Naive thymus-derived CD4-positive, alpha-beta T cell (primary cell): ENCODE measurements around the gene CTTNBP2. TPM values are rescaled to one million over a fixed set of nuclear protein-coding genes. Genes with fewer than 3 reads are reported as not detected.

Source experiments
- ATAC-seq: fragments of 150-1000 bp; cut with Tn5 transposase; 2 replicates; pipeline ENCODE4 v1.10.0; 2021; ENCODE audit warnings: mild to moderate bottlenecking, moderate library complexity
- CTCF ChIA-PET: fragments of 350-600 bp; sonication (Branson Sonifier 250); formaldehyde crosslinking; loops from one replicate; lab custom pipeline; 2021; ENCODE audit warnings: antibody characterized with exemption; lab: Charles Lee
- POLR2A ChIA-PET: fragments of 350-600 bp; sonication (Branson Sonifier 250); formaldehyde crosslinking; loops from one replicate; lab custom pipeline; 2021; ENCODE audit warnings: antibody characterized with exemption, inconsistent platforms; lab: Charles Lee
- DNase-seq, 9 donors: peaks; one replicate each; pipeline versions ENCODE4 v3.0.0 to v3.0.0-alpha.2; 2020 to 2022; ENCODE audit warnings: mixed read lengths in 1 of 9
- H3K27ac ChIP-seq: one replicate; pipeline ENCODE4 v1.7.0; 2013; ENCODE audit warnings: mild to moderate bottlenecking, low read depth, low read length, moderate library complexity
- H3K27me3 ChIP-seq, 2 donors: one replicate each; pipeline ENCODE4 v1.7.0; 2013; ENCODE audit warnings: low read length in 2 of 2, mild to moderate bottlenecking in 2 of 2, moderate library complexity in 2 of 2; ENCODE audit not compliant: control insufficient read depth in 2 of 2, insufficient read depth in 2 of 2
- H3K36me3 ChIP-seq, 3 experiments: 1 replicate in 2 of 3; 2 replicates in 1 of 3; pipeline ENCODE4 v1.7.0; 2013; ENCODE audit warnings: low read length in 3 of 3, mild to moderate bottlenecking in 3 of 3, moderate library complexity in 1 of 3; ENCODE audit not compliant: insufficient read depth in 3 of 3, control insufficient read depth in 2 of 3
- H3K4me1 ChIP-seq, 2 donors: one replicate each; pipeline ENCODE4 v1.7.0; 2013; ENCODE audit warnings: low read length in 2 of 2, mild to moderate bottlenecking in 2 of 2, moderate library complexity in 1 of 2; ENCODE audit not compliant: control insufficient read depth in 2 of 2, insufficient read depth in 2 of 2
- H3K4me3 ChIP-seq: 2 replicates; pipeline ENCODE4 v1.7.0; 2013; ENCODE audit warnings: mild to moderate bottlenecking, low read length
- H3K9me3 ChIP-seq, 3 experiments: 1 replicate in 2 of 3; 2 replicates in 1 of 3; pipeline ENCODE4 v1.7.0; 2013; ENCODE audit warnings: low read length in 3 of 3; ENCODE audit not compliant: control insufficient read depth in 2 of 3
- H3K27ac Mint-ChIP-seq, 9 donors: one replicate each; pipeline ENCODE4 v1.8.0; 2020 to 2022; ENCODE audit warnings: mixed read lengths in 9 of 9, mild to moderate bottlenecking in 8 of 9, moderate library complexity in 5 of 9, inconsistent platforms in 2 of 9
- H3K27me3 Mint-ChIP-seq, 5 donors: one replicate each; pipeline ENCODE4 v1.8.0; 2021 to 2022; ENCODE audit warnings: mixed read lengths in 5 of 5, mild to moderate bottlenecking in 1 of 5
- H3K36me3 Mint-ChIP-seq, 5 donors: one replicate each; pipeline ENCODE4 v1.8.0; 2020 to 2022; ENCODE audit warnings: mixed read lengths in 5 of 5, mild to moderate bottlenecking in 3 of 5, inconsistent platforms in 1 of 5
- H3K4me1 Mint-ChIP-seq, 7 donors: one replicate each; pipeline ENCODE4 v1.8.0; 2020 to 2022; ENCODE audit warnings: mixed read lengths in 7 of 7, mild to moderate bottlenecking in 3 of 7, inconsistent platforms in 1 of 7
- H3K4me3 Mint-ChIP-seq, 10 donors: one replicate each; pipeline ENCODE4 v1.8.0; 2020 to 2022; ENCODE audit warnings: mild to moderate bottlenecking in 10 of 10, mixed read lengths in 10 of 10, moderate library complexity in 6 of 10, inconsistent platforms in 2 of 10
- H3K9me3 Mint-ChIP-seq, 11 donors: one replicate each; pipeline ENCODE4 v1.8.0; 2020 to 2022; ENCODE audit warnings: mixed read lengths in 11 of 11, mild to moderate bottlenecking in 4 of 11, inconsistent platforms in 1 of 11, moderate library complexity in 1 of 11
- intact Hi-C, 2 donors: fragments of 100-400 bp; cut with micrococcal nuclease; formaldehyde crosslinking; loops; one replicate each; pipeline ENCODE4 v1.15.1; 2023
- polyA plus RNA-seq, 2 donors: library from polyadenylated mRNA; unstranded; fragments of 300-500 nt; fragmentation: Illumina TruSeq; gene quantifications; one replicate each; pipeline ENCODE4 v1.2.3, GENCODE V29; 2021
- total RNA-seq, 6 experiments: library from RNA in 5 of 6; stranded (reverse) in 5 of 6; gene quantifications; 1 replicate in 5 of 6; 2 replicates in 1 of 6; pipeline ENCODE4 v1.2.3 and lab custom pipeline; 2021 to 2026

Gene CTTNBP2
- total and polyA plus RNA-seq, 7 experiments from 2014 or later = 0.16 to 0.30 (median 0.27) TPM; not detected in 4

- Mint-ChIP-seq H3K4me3 (no peak overlapping the region), H3K4me1 (no peaks in the 10 kb centered on the region), H3K27me3 (no peaks in the 10 kb centered on the region), H3K9me3 (peaks cover 0 to 2% (median 0%) of the 10 kb centered on the region in 11 donors), H3K27ac (no peak overlapping the region), H3K36me3 (no peaks in the 10 kb centered on the region)
- ATAC-seq (no peak), DNase-seq (no peak)
- POLR2A ChIA-PET = no interaction called here
- CTCF ChIA-PET = no interaction called here
- H3K4me3 ChIP-seq = no peak overlapping the region
- H3K4me1 ChIP-seq = no peaks in the 10 kb centered on the region
- H3K9me3 ChIP-seq = no peaks in the 10 kb centered on the region
- H3K36me3 ChIP-seq = no peaks in the 10 kb centered on the region
- H3K27ac ChIP-seq = no peak overlapping the region
- intact Hi-C loops = no loop called here
- H3K27me3 ChIP-seq = no peaks in the 10 kb centered on the region
These were observed 189.6 kb downstream of the CTTNBP2 start for GRCh38 chr7:117683430-117684175.

DNA sequence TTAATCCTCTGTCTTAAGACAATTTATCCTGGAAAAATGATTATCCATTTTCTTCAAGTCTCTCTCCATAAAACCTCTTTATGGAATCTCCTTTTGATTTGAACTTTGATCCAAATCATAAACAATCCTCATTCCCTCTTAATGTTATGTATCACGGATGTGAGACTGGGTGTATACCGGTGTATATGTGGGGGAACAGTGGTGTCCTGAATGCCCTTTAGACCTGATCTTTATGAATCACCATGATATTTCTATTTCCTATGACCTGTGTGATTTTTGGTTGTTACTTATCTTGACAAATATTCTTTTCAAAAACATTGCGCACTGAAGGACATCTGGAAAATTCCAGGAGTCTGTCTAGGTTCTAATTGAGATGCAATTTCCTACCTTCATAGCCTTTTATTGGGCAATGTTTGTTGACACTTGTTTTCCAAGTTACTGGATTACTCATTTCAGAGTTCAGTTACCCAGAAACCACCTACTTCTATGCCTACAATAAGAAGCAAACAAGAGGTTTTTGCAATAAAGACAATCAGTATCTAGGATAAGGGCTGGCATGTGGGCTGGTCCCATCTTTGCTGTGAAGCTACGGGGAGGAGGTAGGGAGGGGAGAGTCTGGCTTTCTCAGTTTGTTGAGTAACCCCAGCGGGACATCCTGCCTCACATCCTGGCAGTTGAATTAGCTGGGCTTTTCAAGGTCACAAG lies 190.4 kb downstream of the CTTNBP2 start:
- H3K27me3 Mint-ChIP-seq = no peaks in the 10 kb centered on the region
- no peaks in the 10 kb centered on the region for H3K9me3 Mint-ChIP-seq
- no peaks in the 10 kb centered on the region for H3K36me3 Mint-ChIP-seq
- ATAC-seq (no peak), DNase-seq (no peak)
- no peaks in the 10 kb centered on the region for H3K27me3 ChIP-seq
- intact Hi-C loops = no loop called here
- H3K4me1 Mint-ChIP-seq = no peaks in the 10 kb centered on the region
- H3K4me1 ChIP-seq = no peaks in the 10 kb centered on the region
- H3K4me3 ChIP-seq = no peak overlapping the region
- CTCF ChIA-PET = no interaction called here
- POLR2A ChIA-PET = no interaction called here
- H3K9me3 ChIP-seq = no peaks in the 10 kb centered on the region
- H3K27ac ChIP-seq = no peak overlapping the region
- H3K4me3 Mint-ChIP-seq = no peak overlapping the region
- no peaks in the 10 kb centered on the region for H3K36me3 ChIP-seq
- H3K27ac Mint-ChIP-seq = no peak overlapping the region

DNA sequence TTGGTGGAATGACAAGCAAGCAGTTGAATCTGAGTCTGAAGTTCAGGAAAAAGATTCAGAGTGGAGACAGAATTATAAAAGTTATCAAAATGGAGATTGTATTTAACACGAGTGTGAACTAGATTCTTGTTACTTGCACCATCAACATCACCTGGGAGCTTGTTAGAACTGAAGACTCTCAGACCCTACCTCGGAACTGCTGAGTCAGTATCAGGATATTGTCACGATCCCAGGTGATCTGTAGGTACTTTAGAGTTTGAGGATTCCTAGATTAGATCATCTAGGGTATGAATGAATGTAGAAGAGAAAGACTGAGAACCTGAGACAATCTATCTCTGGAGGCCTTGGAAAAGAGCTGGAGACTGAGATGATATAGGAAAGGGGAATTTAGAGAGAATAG lies 194.1 kb downstream of the CTTNBP2 start:
- Histone ChIP-seq H3K4me1 (no peaks in the 10 kb centered on the region), H3K27me3 (no peaks in the 10 kb centered on the region), H3K9me3 (no peaks in the 10 kb centered on the region), H3K36me3 (no peaks in the 10 kb centered on the region), H3K4me3 (no peak overlapping the region), H3K27ac (no peak overlapping the region)
- ChIA-PET POLR2A (no interaction called here), CTCF (no interaction called here)
- no peak overlapping the region for H3K27ac Mint-ChIP-seq
- intact Hi-C loops = no loop called here
- H3K4me3 Mint-ChIP-seq = no peak overlapping the region
- H3K36me3 Mint-ChIP-seq = no peaks in the 10 kb centered on the region
- DNase-seq = no peak
- H3K9me3 Mint-ChIP-seq = no peaks in the 10 kb centered on the region
- ATAC-seq = no peak
- no peaks in the 10 kb centered on the region for H3K27me3 Mint-ChIP-seq
- H3K4me1 Mint-ChIP-seq = no peaks in the 10 kb centered on the region

DNA sequence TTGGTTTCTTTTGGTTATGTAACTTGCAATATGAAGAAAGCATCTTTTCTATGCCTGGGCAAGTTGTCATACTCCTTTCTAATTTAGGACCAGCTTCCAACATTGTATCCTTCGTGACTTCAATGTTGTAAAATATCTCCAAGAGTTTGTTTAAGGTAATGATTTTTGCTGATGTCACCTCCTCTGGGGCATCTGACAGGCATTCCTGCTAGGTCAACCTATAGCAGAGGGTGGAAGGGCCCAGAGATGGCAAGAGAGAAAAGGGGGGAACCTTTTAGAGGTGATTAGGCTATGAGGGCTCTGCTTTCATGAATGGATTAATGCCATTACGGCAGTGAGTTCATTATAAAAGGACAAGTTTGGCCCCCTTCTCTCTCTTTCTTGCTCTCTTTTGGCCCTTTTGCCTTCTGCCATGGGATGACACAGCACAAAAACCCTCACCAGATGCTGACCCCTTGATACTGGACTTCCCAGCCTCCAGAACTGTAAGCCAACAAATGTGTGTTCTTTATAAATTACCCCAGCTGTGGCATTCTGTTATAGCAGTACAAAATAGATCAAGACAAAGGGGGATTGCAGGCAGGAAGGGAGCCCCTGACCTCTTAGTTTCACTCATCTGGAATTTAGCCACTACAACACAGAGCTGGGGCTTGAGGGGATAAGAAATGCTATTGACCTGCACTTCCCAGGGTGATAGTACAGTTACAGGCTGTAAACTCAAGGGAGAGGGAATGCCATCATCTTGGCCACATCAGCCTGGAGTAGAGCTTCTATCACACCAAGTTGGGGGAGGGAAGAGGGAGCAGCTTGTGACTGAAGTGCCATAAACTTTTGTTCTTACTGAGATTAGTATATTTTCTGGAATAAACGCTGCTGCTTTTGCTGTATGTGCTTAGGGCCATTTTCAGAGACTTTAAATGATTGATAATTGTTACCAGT lies 197.5 kb downstream of the CTTNBP2 start:
- Mint-ChIP-seq H3K9me3 (no peaks in the 10 kb centered on the region), H3K4me1 (no peaks in the 10 kb centered on the region), H3K27me3 (no peaks in the 10 kb centered on the region), H3K4me3 (no peak overlapping the region), H3K36me3 (no peaks in the 10 kb centered on the region), H3K27ac (no peak overlapping the region)
- ChIA-PET CTCF (no interaction called here), POLR2A (no interaction called here)
- Histone ChIP-seq H3K27me3 (no peaks in the 10 kb centered on the region), H3K36me3 (no peaks in the 10 kb centered on the region), H3K4me3 (no peak overlapping the region), H3K27ac (no peak overlapping the region), H3K4me1 (no peaks in the 10 kb centered on the region), H3K9me3 (no peaks in the 10 kb centered on the region)
- ATAC-seq (no peak), DNase-seq (no peak)
- intact Hi-C loops = no loop called here

GRCh38 chr7:117674617-117675016 lies 198.6 kb downstream of the CTTNBP2 start:
- no peak for DNase-seq
- ChIA-PET CTCF (no interaction called here), POLR2A (no interaction called here)
- Mint-ChIP-seq H3K4me1 (no peaks in the 10 kb centered on the region), H3K9me3 (no peaks in the 10 kb centered on the region), H3K36me3 (no peaks in the 10 kb centered on the region), H3K4me3 (no peak overlapping the region), H3K27ac (no peak overlapping the region), H3K27me3 (no peaks in the 10 kb centered on the region)
- Histone ChIP-seq H3K4me1 (no peaks in the 10 kb centered on the region), H3K27ac (no peak overlapping the region), H3K27me3 (no peaks in the 10 kb centered on the region), H3K36me3 (no peaks in the 10 kb centered on the region), H3K9me3 (no peaks in the 10 kb centered on the region), H3K4me3 (no peak overlapping the region)
- ATAC-seq = no peak
- intact Hi-C loops = no loop called here

DNA sequence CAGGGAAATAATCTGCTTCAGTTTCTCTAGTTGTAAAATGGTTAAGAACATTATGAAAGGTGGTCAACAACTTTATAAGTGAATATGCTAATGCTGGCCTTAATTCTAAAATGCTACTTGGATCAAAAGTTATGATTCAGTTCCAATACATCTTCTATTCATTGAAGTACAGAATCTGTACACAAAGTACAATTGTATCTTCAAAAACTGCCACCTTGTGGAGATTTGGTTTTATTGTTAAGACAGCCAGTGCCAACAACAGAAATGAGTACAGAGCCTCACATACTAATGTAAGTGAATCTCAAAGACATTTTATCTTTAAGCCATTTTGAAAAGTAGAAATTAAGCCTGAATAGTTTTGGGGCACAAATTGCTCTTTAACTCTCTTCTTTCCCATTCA lies 199.4 kb downstream of the CTTNBP2 start:
- Mint-ChIP-seq H3K36me3 (no peaks in the 10 kb centered on the region), H3K27me3 (no peaks in the 10 kb centered on the region), H3K4me3 (no peak overlapping the region), H3K9me3 (no peaks in the 10 kb centered on the region), H3K27ac (no peak overlapping the region), H3K4me1 (no peaks in the 10 kb centered on the region)
- intact Hi-C loops = no loop called here
- CTCF ChIA-PET = no interaction called here
- H3K4me3 ChIP-seq = no peak overlapping the region
- no peaks in the 10 kb centered on the region for H3K4me1 ChIP-seq
- ATAC-seq (no peak), DNase-seq (no peak)
- no peaks in the 10 kb centered on the region for H3K9me3 ChIP-seq
- POLR2A ChIA-PET = no interaction called here
- H3K36me3 ChIP-seq = no peaks in the 10 kb centered on the region
- no peaks in the 10 kb centered on the region for H3K27me3 ChIP-seq
- no peak overlapping the region for H3K27ac ChIP-seq
